Right lobe of liver (tissue), 4 donors: ENCODE measurements around the gene RAB36.

Source experiments
- CTCF ChIP-seq, 4 donors: fragments of 200-600 bp in 3 of 4; fragments of 450-650 bp in 1 of 4; IDR thresholded peaks; one replicate each; pipeline versions ENCODE4 v1.5.1 to v1.8.0; 2016 to 2022; ENCODE audit warnings: antibody characterized with exemption in 4 of 4, mild to moderate bottlenecking in 2 of 4
- POLR2A ChIP-seq: fragments of 450-650 bp; IDR thresholded peaks from one replicate; pipeline ENCODE4 v1.6.1; 2017; ENCODE audit warnings: antibody characterized with exemption, mild to moderate bottlenecking
- donor health status: DM: no; HTN: no; CAD: no.
- donor health status: DM: no; HTN: no; CAD: no.
- donor health status: DM: no; HTN: yes; CAD: no.

- TF ChIP-seq POLR2A (no peak), CTCF (IDR thresholded peaks at IDR 0.05) (no peak)
Observed at GRCh38 chr22:23121000-23121421, 24.3 kb upstream of the RAB36 start.
